ENCODE measurements around the gene DET1.

The DET1 gene

DNA sequence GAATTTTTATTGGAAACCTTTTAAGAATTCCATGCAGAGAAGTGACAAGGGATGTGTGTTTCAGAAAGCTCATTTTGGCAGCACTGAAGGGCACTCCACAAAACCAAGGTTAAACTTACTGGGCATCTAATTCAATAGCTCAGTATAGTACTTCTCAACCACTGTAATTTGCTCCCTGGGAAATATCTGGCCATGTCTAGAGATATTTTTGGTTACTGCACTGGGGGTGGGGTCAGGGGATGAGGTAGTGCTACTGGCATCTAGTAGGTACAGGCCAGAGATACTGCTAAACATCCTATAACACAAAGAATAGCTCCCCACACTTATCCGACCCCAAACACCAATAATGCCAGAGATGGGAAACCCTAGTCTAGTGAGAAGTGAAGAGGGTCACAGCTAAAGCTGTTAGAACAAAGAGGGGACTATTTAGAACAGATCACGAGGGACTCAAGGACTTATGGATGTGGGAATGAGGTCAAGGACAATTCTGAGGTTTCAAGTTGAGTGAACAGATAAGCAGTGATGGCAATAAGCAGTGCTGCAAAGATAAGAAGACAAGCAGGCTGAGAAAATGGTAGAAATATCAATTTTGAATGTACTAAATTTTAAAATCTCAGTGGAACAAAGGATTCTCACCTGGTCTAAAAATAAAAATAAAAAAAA, 82.5 kb downstream of the DET1 start:
- TF ChIP-seq, protein P1, sequence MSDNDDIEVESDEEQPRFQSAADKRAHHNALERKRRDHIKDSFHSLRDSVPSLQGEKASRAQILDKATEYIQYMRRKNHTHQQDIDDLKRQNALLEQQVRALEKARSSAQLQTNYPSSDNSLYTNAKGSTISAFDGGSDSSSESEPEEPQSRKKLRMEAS (IDR thresholded peaks at IDR 0.05; ENCODE audit: low read depth, low read length), result no peak
- TF ChIP-seq MYC (IDR thresholded peaks at IDR 0.05; ENCODE audit: low read depth, low read length), result no peak
- no peak for TF ChIP-seq POLR2A (IDR thresholded peaks at IDR 0.05; ENCODE audit: extremely low read depth, insufficient read length)
- TF ChIP-seq, protein P2, sequence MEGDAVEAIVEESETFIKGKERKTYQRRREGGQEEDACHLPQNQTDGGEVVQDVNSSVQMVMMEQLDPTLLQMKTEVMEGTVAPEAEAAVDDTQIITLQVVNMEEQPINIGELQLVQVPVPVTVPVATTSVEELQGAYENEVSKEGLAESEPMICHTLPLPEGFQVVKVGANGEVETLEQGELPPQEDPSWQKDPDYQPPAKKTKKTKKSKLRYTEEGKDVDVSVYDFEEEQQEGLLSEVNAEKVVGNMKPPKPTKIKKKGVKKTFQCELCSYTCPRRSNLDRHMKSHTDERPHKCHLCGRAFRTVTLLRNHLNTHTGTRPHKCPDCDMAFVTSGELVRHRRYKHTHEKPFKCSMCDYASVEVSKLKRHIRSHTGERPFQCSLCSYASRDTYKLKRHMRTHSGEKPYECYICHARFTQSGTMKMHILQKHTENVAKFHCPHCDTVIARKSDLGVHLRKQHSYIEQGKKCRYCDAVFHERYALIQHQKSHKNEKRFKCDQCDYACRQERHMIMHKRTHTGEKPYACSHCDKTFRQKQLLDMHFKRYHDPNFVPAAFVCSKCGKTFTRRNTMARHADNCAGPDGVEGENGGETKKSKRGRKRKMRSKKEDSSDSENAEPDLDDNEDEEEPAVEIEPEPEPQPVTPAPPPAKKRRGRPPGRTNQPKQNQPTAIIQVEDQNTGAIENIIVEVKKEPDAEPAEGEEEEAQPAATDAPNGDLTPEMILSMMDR (IDR thresholded peaks at IDR 0.05; ENCODE audit: low read depth, low read length), result no peak
- DNase-seq (ENCODE audit: low read depth), result no peak
- H3K4me3 ChIP-seq (ENCODE audit: low read depth, low read length), result no peak overlapping the region

Measured in NB4 (cell line).